CD4-positive, alpha-beta T cell treated with Interleukin-6 for 4 hours (primary cell): ENCODE data around the gene SETBP1.

ENCODE experiments used
- DNase-seq: peaks from one replicate; pipeline ENCODE4 v3.0.0-alpha.2; 2020; ENCODE audit warnings: mixed read lengths

Gene SETBP1

DNA sequence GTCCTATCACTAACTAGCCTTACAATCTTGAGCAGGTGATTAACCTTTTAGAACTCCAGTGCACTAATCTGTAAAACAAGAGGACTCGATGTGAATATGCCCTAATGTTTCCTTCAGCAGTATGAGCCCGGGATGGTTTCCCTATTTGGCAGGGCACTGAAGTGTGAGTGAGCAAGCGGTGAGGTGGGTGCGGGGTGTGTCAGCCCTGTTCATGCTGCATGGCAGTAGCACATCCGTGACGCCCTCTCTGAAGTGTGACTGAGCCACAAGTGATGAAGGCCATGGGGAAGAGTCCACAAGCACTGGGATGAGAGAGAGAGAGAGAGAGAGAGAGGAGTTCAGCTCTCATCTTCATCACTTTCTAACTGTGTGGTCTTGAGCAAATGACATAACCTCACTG, 168.7 kb downstream of the SETBP1 start:
- DNase-seq, result no peak

DNA sequence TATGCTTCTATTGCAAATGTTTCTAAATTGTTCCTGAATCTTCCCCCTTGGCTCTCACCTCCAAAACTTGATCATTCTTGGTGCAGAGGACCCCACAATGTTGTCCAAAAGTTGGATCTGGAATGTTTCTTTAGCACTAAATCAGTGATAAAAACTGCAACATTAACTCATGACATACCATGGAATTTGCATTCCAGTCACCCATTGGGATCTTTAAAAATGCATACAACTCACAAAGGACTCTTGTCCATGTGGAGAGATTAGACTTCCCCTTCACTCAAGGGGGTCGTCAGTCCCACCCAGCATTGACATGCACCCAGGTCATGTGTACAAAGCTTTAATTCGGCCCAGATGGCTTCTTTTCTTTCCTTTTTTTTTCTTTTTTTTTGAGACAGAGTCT, 169.3 kb downstream of the SETBP1 start:
- no peak for DNase-seq

DNA sequence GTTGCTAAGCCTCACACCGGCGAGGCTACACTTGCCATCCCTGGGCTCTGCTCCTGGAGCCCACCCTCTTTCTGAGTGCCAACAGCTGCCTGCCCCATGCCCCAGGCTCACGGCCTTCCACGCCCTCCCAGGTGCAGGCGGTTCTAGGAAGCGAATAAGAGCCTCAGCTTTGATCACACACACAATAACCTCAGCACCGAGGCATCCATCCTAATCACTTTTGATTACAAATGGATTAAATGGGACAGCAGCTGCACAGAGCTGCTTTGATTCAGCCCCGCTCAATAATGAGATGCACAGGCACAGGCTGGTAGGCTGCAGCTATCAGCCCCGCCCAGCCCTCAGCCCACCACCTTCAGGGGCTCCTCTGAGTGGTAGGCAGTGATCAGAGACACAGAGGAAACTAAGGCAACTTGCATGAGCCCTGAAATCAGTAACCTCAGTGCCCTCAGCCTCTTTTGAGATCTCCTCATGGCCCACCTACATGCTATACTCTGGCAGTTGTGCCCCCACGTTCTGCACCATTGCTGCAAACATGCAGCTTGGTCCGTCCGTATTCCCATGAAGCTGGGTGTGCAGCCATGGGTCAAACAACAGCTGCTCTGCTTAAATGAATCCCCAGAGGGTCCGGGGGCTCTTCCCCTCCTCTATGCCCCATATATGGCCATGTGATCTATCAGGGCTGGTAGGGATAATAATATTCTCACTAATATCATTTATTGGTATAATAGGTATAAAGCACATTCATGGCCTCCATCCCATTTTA, 171.4 kb downstream of the SETBP1 start:
- no peak for DNase-seq

DNA sequence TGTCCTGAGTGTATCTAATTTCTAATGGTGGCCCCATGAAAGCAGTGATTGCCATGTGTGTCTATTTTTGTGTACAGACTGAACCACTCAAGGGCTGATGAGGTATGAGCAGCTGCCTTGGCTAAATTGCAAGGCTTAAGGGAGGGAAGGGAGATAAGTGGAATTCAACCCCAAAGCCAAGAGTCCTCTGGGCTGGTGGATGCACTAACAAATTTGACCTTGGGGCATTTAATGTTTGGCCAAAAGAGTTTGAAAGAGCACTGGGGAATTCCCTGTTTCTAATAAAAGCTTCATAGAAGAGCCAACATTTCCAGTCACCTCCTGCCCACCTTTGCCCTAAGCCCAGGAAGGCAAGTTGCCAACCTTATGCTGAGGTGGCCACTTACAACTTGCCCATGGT, 172.1 kb downstream of the SETBP1 start:
- no peak for DNase-seq

DNA sequence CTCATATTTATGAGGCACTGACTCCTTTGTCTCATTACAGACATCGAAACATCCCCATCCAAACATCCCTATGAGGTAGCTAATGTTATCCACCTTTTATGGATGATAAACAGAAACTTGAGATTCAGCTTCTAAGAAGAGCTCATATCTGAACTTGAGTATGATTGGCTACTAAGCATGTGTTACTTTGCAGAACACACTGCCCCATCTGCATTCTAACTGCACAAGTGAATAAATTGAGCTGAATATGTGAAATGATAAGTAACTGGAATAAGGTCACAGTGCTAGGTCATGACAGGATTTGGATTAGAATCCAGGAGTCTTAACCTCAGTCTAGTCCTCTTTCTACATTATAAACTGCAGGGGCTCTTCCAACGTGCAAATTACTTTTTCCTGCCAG, 172.7 kb downstream of the SETBP1 start:
- no peak for DNase-seq

DNA sequence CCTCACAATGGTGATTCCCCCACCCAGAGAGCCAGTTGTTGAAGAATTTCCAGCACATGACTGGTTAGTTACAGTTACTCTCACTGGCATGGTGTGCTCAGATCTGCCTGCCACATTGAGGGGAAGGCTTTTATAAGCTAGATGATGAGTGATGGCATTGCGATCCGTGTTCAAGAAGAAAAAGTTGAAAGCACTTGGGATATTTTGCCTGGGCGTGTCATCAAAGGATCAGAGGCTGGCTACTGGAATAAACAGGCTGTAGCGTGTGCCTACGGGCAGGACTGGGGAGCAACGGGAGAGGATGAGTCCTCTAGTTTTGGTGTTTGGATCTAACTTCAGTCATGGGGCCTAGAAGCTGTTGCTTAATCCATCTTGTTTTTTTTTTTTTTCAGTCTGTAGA, 175.0 kb downstream of the SETBP1 start:
- DNase-seq, result no peak

DNA sequence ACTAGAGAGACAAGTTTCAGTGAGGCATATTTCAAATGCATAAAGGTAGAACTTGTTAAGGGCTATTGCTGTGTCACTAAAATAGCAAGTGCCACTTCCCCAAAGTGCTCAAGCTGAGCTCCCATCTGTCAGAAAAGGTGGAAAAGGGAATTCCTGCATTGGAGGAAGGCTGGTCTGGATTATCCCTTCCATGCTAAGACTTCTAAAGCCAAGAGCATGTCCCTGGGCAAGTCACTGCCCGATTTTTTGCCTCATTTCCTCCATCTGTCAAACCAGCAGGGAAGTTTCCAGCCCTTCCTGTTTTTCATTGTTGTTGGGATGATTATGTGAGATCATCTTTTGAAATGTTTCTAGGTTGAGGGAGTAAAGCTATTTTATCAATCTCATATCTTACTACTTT, 175.5 kb downstream of the SETBP1 start:
- no peak for DNase-seq

DNA sequence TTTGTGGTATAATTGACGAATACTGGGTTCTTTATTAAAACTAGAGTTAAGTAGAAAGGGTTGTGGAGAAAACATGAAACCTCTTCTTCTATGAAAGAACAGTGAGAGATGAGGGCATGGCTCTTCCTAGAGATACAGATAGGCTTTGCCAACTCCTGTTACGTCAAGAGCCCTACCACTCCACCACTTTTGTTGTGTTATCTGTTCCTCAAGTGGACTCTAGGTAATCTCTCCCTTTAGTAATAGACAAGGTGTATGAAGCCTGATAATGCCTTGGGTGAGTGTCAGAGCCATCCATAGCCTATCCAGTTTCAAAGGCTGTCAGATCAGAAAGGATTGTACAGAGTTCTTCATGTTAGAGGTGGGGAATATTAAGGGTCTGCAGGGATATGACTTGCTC, 176.4 kb downstream of the SETBP1 start:
- DNase-seq, result no peak

DNA sequence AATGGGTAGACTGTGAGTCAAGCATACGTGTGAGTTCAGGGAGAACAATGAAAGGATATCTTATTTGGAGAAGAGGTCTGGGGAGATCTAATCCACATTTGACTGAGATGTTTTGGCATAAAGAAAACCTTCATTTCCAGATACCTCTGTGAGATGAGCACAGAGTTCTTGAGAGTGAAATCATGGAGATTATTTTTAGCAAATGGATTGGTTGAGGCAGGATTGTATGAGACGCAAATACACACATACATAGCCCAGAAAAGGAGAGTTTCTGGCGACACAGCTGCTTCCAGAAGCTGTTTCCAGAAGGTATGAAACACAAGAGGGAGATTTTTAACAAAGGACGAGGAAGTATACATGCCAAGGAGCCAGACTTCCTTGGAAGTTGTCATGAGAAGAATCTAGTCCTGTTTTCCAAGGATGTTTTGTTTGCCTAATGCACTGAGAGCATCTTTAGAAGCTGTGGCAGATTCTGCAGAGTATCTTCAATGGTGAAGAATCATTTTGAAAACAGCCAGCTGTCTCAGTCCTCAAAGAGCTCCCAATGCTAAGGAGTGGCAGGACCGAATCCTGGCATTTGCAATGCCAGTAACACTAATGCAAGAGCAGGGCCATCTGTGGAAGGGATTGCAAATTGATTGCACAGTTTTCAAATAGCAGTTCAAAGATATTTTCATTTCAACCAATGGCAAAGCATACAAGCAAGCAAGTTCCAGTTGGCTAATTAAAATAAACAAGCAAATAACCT, 177.2 kb downstream of the SETBP1 start:
- DNase-seq, result no peak

DNA sequence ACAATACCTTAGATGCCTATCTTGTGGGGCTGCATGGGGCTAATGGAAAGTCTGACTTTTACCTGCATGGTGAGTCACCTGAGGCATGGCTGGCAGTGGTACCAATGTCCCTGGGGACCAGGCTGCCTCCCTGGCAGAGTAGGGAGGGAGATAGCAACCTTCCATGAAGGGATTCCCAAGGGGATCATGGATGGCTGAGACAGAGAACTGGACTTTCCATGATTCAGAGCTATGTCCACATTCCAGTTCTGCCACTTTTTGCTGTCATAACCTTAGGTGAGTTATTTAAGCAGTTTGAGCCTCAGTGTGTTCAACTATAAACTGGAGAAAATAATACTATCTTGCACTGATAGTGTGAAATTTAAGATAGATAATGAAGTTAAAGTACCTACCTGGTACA, 178.6 kb downstream of the SETBP1 start:
- DNase-seq, result no peak

DNA sequence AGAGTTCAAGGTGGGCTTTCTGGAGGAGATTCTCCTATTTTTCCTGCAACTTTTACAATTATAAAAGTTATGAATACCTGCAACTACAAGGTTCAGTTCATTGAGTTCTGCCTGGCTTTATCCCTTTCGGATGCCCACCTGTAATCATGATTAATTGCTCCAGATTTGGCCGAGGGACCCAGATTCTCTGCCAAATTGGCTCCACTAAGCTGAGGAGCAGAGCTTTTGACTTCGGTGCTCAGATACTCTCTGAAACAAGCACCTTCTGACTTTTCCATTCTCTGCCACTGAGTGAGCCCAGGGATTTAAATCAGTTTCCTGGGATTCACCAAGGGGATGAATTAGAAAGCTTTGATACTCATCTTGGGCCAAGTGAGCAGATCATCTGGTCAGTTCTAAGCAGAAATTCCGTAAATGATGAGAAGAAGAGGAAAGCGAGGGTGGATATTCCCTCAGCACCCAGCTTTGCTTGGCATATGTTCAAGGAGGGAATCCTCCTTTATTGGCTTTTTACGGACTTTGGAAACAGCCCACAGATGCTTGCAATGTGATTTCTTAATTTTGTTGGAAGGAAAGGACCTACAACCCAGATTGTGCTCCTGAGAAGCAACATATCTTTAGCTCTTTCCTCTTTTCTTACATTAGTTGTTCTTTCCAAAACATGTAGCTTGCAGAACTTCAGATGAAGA, 179.2 kb downstream of the SETBP1 start:
- DNase-seq, result no peak

DNA sequence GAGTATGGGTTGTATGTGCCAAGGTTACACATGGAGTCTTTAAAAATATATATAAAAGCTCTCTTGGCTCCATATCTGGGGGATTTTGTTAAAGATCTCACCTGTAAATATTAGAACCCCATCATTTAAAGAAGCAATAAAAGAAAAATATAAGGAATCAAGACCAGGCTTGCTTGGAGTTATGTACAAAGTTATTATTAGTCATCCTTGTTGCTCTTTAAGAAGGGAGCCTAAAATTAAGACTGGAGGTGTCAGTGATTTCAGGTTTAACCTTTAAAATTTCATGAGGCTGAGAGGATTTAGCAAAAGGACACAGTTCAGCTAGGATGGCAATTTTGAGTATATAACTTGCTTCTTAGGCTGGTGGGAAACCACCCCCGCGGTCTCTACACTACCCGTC, 181.4 kb downstream of the SETBP1 start:
- DNase-seq, result no peak

DNA sequence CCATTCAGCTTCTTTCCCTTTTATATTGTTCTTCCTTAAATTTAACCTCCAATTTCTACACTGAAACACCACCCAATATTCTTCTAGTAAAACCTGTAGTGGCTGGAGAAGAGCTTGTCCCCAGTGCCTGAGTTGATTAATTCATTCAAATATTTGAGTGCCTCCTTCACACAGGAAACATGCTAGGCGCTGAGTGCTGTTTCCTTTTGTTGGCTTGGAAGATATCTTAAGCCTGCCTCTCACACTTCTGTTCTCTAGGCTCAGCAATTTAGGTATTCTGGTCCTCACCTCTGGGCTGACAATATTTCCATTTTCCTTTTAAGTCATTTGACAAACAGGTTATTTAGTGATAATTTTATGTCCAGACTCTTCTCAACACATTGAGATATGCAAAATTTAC, 185.4 kb downstream of the SETBP1 start:
- DNase-seq, result no peak

DNA sequence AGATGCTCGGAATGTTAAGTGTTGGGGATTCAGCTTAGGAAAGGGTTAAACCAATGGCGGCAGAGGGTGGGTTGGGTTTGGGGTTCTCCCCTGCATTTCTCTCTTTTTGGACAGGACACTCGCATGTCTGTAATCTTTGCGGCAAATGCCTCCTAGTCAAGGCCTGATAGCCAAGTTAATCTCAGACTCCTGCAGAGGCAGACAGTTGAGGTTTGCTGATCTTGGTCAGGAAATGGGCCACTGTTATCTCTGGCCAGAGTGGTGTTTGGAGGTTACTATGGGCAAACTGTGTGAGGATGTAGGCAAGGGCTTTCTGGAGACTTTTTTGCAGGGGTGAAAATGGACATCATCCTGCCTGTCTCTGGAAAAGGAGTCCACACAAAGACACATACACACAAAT, 188.8 kb downstream of the SETBP1 start:
- no peak for DNase-seq

DNA sequence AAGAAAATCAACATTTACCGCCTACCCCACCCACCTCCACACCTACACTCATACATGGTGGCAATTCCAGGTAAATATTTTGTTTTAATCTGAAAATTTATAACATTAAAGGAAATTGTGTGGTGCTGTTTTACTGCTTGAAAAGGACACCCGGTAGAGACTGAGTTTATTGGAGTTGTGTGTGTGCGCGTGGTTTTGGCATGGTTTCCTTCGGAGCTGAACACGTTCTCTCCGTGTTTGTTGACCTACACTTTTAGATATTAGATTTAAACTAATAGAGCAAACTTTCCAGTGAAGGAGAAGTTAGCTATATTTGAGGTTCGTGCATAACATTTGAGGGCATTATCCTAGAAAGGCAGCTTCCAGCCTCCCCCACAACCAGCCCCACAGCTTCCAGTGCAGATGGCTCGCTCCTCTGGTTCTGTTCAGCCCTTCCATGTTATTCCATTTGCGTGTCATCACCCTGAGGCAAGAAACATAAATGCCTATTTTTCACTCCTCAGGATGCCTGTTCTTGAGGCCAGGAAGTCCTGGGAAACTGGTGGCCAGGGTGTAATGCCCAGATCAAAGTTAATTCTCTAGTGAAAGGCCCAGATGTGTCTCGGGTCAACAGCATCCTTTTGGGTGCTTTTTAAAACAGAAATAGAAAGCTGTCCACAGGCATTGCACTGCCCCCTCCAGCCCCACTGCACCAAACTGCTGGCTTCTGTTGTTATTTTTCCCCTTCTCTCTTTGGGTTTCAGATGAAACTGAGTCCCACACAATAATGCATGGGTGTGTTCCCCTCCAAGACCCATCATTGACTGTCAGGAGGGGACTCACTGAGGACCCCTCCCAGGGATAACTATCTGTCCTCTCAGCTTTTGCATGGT, 190.2 kb downstream of the SETBP1 start:
- DNase-seq, result no peak

DNA sequence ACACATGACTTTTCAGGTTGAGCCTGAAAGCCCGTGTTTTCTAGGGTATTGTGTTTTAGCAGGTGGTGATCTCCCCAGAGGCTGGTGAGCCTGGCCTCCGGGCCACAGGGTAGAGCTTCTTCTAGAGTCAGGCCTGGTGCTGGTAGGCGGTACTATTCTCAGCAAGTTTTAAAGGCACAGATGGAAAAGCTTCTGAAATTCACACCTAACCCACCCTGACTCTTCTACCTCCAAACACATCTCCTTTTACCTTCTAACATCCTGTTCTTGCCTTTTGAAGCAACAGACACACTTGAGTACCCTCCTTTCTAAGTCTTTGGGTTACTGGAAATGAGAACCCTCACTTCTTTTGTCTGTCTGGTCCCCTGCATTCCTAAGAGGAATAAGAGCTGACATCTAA, 191.1 kb downstream of the SETBP1 start:
- DNase-seq, result no peak

DNA sequence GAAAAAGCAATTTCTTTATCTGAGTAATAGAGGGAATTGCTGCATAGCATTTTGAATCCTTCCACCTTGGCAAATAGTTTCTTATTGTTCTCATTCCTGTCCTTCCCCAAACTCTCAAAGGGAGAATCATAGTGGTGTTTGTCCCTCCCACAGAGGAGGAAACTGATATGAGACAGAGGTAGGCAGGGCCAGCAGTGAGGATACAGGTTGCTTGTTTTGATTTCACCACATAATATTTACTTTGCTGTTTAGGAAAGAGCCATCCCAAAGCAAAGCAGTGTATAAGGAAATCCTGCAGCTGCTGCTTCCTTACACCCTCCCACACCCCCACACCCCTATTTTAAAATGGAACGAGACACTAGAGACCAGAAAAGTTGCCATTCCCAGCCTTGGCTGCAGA, 195.3 kb downstream of the SETBP1 start:
- no peak for DNase-seq

DNA sequence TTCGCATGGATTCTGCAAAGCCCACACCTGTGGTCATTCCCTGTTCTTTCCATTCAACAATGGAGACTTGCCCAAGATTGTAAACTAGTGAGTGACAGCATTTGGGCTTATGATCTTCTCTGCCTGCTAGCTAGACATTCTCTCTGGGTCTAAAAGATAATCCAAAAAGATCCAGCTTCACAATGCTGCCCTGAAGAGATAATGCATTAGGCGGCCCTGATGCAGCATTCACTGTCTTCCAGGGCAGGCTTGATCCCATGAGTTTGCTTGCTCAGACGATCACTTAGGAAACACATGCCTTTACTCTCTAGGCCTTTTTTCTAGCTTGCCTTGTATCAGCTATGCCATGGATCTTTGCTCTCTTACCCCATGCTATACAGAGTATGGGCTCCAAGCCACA, 196.1 kb downstream of the SETBP1 start:
- DNase-seq, result no peak

DNA sequence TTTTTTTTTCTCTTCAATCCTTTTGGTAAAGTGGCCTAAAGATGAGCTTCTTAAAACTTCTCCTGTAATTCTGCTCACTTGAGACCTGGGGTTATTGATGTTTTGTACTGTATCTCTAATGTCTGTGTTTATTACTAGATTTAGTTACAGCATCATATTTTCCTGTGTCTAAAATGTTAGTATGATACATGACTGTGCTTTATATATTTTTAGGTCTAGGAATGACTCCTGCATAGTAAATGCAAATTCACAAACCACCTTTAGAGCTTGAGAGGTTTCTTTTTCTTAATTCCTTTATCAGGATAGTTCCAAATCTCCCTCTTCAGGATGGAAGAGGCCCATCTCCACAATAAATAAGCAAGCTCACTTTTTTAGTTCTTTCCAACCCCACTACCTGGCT, 197.6 kb downstream of the SETBP1 start:
- no peak for DNase-seq

DNA sequence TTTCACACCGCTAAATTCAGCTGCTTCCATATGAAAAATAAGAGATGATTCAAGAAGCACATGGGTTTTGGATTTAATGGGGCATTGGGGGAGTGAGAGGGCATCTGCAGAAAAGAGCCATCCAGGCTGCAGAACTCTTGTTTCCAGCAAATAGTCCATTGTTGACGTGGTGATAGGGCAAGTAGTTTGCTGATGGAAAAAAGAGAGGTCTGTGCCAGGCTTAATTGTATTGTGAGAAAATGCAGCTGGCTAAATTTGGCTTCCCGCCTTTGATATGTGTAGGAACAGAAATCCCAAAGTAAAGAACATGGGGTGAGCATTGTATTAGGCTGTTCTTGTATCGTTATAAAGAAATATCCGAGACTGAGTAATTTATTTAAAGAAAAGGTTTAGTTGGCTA, 199.5 kb downstream of the SETBP1 start:
- DNase-seq, result no peak

DNA sequence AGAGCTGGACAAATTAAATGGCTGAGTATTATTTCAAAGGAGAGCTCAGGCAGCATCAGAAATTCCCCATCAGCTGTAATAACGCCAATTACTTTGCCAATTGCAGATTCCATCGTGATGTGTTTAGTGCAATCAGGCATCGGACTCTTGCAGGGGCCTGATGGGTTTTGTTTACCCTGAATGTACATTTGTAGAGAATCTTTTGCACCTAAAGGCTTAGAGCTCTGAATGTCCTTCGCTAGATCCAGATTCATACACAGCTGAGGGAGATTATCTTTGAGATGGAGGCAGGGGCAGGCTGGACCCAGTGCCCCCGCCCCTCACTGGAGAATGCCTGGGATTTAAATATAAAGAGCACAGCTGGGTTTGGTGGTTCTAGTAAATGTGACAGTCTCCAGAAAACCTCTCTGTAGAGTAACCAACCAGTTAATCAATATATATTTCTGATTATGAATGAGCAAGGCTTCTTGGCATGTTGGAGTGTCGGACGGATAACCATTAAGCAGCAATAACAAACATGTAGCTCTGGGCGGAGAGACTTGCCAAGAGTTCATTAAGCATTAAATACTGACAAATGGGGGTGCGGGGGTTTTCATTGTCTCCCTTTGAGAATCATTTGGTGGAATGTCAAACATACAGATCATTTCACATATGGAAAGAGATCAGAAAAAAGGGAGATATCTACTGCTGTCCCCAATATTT, 200.9 kb downstream of the SETBP1 start:
- no peak for DNase-seq

DNA sequence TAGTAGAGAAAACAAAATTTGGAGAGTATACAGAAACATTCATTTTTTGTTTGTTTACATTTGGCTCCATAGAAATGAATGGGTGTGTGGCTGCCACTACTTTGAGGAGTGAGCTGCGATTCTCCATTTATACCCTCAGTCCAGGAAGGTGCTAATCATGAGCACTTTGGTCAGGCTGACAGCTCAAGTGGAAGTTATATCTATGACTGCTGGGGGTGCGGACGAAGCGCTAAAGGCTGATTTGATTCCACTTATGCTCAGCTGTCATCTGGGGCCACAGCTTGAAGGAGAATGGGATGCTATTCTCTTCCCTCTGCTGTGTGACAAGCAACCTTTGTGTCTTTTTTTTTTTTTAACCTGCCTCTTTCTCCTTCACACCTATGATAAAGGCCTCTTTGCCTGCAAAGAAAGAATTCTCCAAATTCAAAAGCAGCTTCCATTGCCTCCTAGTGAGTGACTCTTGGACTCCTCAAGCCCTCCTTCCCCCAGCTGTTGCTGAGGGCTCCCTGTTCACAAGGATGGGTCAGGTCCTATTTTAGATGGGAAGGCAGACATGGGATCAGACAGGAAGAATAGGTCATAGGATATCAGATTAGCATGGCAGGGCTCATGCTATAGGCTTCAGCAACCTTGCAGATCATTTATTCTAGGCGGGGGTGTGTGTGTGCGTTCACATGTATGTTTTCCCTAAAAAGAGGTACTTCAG, 201.6 kb downstream of the SETBP1 start:
- no peak for DNase-seq
